HUES48 (cell line): ENCODE results near the gene PTN.
"Not testable (repeated sequence)": the region's sequence is repeated elsewhere in the genome, so short reads cannot be mapped to it uniquely, and the experiment has no call there.

Experiments used
- H3K27ac ChIP-seq: one replicate; pipeline ENCODE4 v1.7.0; 2013; ENCODE audit warnings: low read depth, low read length, inconsistent platforms
- H3K27me3 ChIP-seq: 2 replicates; pipeline ENCODE4 v1.6.1; 2013; ENCODE audit warnings: mild to moderate bottlenecking, low read length; ENCODE audit not compliant: control insufficient read depth, insufficient read depth
- H3K36me3 ChIP-seq: 2 replicates; pipeline ENCODE4 v1.6.1; 2013; ENCODE audit warnings: low read length; ENCODE audit not compliant: control insufficient read depth, insufficient read depth
- H3K4me1 ChIP-seq: 2 replicates; pipeline ENCODE4 v1.6.1; 2013; ENCODE audit warnings: mild to moderate bottlenecking, low read length; ENCODE audit not compliant: control insufficient read depth, insufficient read depth
- H3K4me3 ChIP-seq: 2 replicates; pipeline ENCODE4 v1.5.1; 2013; ENCODE audit warnings: mild to moderate bottlenecking, low read depth, low read length
- H3K9ac ChIP-seq: 2 replicates; pipeline ENCODE4 v1.6.1; 2013; ENCODE audit warnings: mild to moderate bottlenecking, low read depth, low read length, moderate library complexity
- H3K9me3 ChIP-seq: 2 replicates; pipeline ENCODE4 v1.6.1; 2013; ENCODE audit warnings: low read length; ENCODE audit not compliant: control insufficient read depth, insufficient read depth

Gene PTN

DNA sequence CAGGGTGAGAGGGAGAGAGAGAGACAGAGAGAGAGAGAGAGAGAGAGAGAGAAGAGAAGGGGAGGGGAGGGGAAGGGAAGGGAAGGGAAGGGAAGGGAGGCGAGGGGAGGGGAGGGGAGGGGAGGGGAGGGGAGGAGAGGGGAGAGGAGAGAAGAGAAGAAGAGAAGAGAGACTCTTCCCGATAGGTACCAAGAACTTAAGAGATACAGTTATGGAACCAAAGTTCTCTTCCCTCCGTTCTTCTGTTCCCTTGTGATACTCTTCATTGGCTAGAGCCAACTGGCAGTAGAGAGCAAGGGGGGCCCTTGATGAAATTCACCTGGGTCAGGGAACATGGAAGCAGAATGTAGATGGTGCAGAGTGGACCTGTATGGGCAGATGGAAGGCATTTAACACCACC, 122.1 kb downstream of the PTN start:
- Histone ChIP-seq H3K9ac (no peak overlapping the region), H3K36me3 (no peaks in the 10 kb centered on the region), H3K4me3 (no peak overlapping the region), H3K4me1 (peaks cover 7% of the 10 kb centered on the region; the same call in 1 of the 2 replicates), H3K27me3 (no peaks in the 10 kb centered on the region), H3K9me3 (no peaks in the 10 kb centered on the region), H3K27ac (no peak overlapping the region)

GRCh38 chr7:137213744-137214143, 129.8 kb downstream of the PTN start:
- no peaks in the 10 kb centered on the region for H3K36me3 ChIP-seq
- no peak overlapping the region for H3K27ac ChIP-seq
- H3K4me3 ChIP-seq: no peak overlapping the region
- no peaks in the 10 kb centered on the region for H3K27me3 ChIP-seq
- H3K9ac ChIP-seq: no peak overlapping the region
- no peaks in the 10 kb centered on the region for H3K9me3 ChIP-seq
- no peaks in the 10 kb centered on the region for H3K4me1 ChIP-seq

- Histone ChIP-seq H3K27ac (no peak overlapping the region), H3K4me3 (no peak overlapping the region), H3K36me3 (no peaks in the 10 kb centered on the region), H3K9me3 (no peaks in the 10 kb centered on the region), H3K4me1 (no peaks in the 10 kb centered on the region), H3K27me3 (no peaks in the 10 kb centered on the region), H3K9ac (no peak overlapping the region)
Measured at GRCh38 chr7:137209151-137209817, 134.2 kb downstream of the PTN start.

GRCh38 chr7:137206770-137207169, 136.8 kb downstream of the PTN start:
- Histone ChIP-seq H3K36me3 (no peaks in the 10 kb centered on the region), H3K27ac (no peak overlapping the region), H3K9me3 (no peaks in the 10 kb centered on the region), H3K9ac (no peak overlapping the region), H3K4me3 (no peak overlapping the region), H3K4me1 (no peaks in the 10 kb centered on the region), H3K27me3 (no peaks in the 10 kb centered on the region)

GRCh38 chr7:137204246-137204645, 139.3 kb downstream of the PTN start:
- Histone ChIP-seq H3K4me1 (no peaks in the 10 kb centered on the region), H3K9ac (no peak overlapping the region), H3K27ac (no peak overlapping the region), H3K9me3 (no peaks in the 10 kb centered on the region), H3K27me3 (no peaks in the 10 kb centered on the region), H3K36me3 (no peaks in the 10 kb centered on the region), H3K4me3 (no peak overlapping the region)

DNA sequence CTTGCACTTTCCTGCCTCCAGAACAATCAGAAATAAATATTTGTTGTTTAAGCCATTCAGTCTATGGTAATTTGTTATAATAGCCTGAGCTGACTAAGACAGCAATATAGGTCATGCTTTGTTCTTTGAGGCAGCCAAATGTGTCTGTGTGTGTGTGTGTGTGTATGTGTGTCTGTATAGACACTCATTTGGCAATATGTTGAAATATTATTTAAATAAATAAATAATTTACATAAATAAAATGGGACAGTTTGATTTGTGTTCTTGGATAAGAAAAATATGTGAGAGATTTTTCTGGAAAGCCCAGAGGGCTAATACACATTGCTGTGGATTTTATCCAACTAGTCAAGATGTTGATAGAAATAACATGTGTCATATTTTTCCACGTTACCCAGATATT, 140.2 kb downstream of the PTN start:
- H3K9ac ChIP-seq: no peak overlapping the region

DNA sequence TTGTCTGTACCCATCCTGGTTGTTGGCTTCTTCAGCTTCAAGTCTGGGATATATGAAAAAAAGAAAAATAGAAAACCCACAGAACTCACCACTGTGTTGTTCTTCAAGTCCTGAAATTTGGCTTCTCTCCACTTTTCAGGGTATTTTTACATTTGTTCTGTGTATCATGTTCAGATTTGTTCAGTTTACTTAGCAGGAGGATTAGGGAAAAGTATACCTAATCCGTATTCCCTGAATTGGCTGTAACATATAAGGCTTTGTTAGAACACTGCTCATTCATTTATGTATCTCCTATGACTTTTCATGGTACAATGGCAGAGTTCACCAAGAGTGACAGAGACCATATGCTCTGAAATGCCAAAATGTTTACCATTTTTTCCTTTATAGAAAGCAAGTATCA, 146.9 kb downstream of the PTN start:
- Histone ChIP-seq H3K36me3 (no peaks in the 10 kb centered on the region), H3K9ac (no peak overlapping the region), H3K4me3 (no peak overlapping the region), H3K4me1 (no peaks in the 10 kb centered on the region), H3K27ac (no peak overlapping the region), H3K27me3 (no peaks in the 10 kb centered on the region), H3K9me3 (no peaks in the 10 kb centered on the region)

More for the DNA sequence above, 140.2 kb downstream of the PTN start:
- Histone ChIP-seq H3K27ac (no peak overlapping the region), H3K4me1 (no peaks in the 10 kb centered on the region), H3K4me3 (no peak overlapping the region), H3K27me3 (no peaks in the 10 kb centered on the region), H3K9me3 (no peaks in the 10 kb centered on the region), H3K36me3 (no peaks in the 10 kb centered on the region)

DNA sequence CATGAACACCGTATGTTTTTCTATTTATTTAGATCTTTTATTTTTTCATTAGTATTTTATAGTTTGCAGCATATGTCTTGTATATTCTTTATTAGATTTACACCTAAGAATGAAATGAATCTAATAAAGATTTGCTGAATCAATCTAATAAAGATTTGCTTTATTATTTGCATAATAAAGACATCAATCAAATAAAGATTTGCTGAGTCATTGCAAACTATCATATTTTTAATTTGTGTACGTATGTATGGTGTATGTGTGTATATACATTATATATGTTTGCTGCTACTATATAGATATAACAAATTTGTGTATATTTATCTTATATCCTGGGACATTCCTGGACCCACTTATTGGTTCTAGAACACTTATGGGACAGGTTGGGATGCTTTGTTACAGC, 147.5 kb downstream of the PTN start:
- no peaks in the 10 kb centered on the region for H3K9me3 ChIP-seq
- H3K27ac ChIP-seq: no peak overlapping the region
- no peaks in the 10 kb centered on the region for H3K36me3 ChIP-seq
- no peak overlapping the region for H3K4me3 ChIP-seq
- H3K4me1 ChIP-seq: no peaks in the 10 kb centered on the region
- H3K9ac ChIP-seq: no peak overlapping the region
- H3K27me3 ChIP-seq: no peaks in the 10 kb centered on the region

GRCh38 chr7:137181619-137182018, 161.9 kb downstream of the PTN start:
- H3K4me1 ChIP-seq, H3K27ac ChIP-seq, H3K9me3 ChIP-seq, H3K36me3 ChIP-seq, H3K9ac ChIP-seq, H3K27me3 ChIP-seq: not testable (repeated sequence)
- H3K4me3 ChIP-seq: 0 out of 2 replicates have a peak overlapping the region, but pooled peaks have one; percentile 27
